Parathyroid adenoma (tissue), 2 donors: ENCODE measurements around the gene PRR15L.

Experiments used
- H2AFZ ChIP-seq: fragments of 300-600 bp; sonication (generic); one replicate; pipeline ENCODE4 v1.7.0; 2017; ENCODE audit warnings: antibody characterized with exemption, mild to moderate bottlenecking
- H3K27ac ChIP-seq: fragments of 300-600 bp; sonication (generic); one replicate; pipeline ENCODE4 v1.7.0; 2017
- H3K27me3 ChIP-seq: fragments of 300-600 bp; sonication (generic); one replicate; pipeline ENCODE4 v1.7.0; 2017; ENCODE audit warnings: low read length; ENCODE audit not compliant: control insufficient read depth, insufficient read depth
- H3K36me3 ChIP-seq: fragments of 300-600 bp; sonication (generic); one replicate; pipeline ENCODE4 v1.7.0; 2017; ENCODE audit warnings: low read length; ENCODE audit not compliant: control insufficient read depth, insufficient read depth
- H3K4me1 ChIP-seq: fragments of 300-600 bp; sonication (generic); one replicate; pipeline ENCODE4 v1.7.0; 2017; ENCODE audit warnings: control low read depth
- H3K4me2 ChIP-seq: fragments of 300-600 bp; sonication (generic); one replicate; pipeline ENCODE4 v1.7.0; 2017; ENCODE audit warnings: low read length
- H3K4me3 ChIP-seq: fragments of 300-600 bp; sonication (generic); one replicate; pipeline ENCODE4 v1.7.0; 2017; ENCODE audit warnings: low read depth, low read length
- H3K79me2 ChIP-seq: fragments of 300-600 bp; sonication (generic); one replicate; pipeline ENCODE4 v1.7.0; 2017; ENCODE audit warnings: control low read depth
- H3K9ac ChIP-seq: fragments of 300-600 bp; sonication (generic); one replicate; pipeline ENCODE4 v1.7.0; 2017; ENCODE audit warnings: mild to moderate bottlenecking
- H3K9me3 ChIP-seq: fragments of 300-600 bp; sonication (generic); one replicate; pipeline ENCODE4 v1.7.0; 2017; ENCODE audit warnings: low read length; ENCODE audit not compliant: control insufficient read depth
- CTCF ChIP-seq: fragments of 300-600 bp; sonication (generic); IDR thresholded peaks from one replicate; pipeline ENCODE4 v1.7.0; 2017; ENCODE audit warnings: antibody characterized with exemption, mild to moderate bottlenecking
- donor health status: primary hyperparathyroidism.

Gene PRR15L

GRCh38 chr17:47956791-47957590 lies 692 bp downstream of the PRR15L start:
- Histone ChIP-seq H3K27me3 (no peaks in the 10 kb centered on the region), H3K4me1 (peaks cover 6% of the 10 kb centered on the region), H3K4me2 (peak overlapping the region; percentile 21), H3K79me2 (no peaks in the 10 kb centered on the region), H3K4me3 (no peak overlapping the region), H3K36me3 (no peaks in the 10 kb centered on the region), H3K9ac (no peak overlapping the region), H2AFZ (peak overlapping the region; percentile 50), H3K27ac (no peak overlapping the region), H3K9me3 (no peaks in the 10 kb centered on the region)
- TF ChIP-seq CTCF = no peak

- no peak overlapping the region for H3K9ac ChIP-seq
- TF ChIP-seq CTCF = no peak
- H3K4me3 ChIP-seq = no peak overlapping the region
- H3K27me3 ChIP-seq = no peaks in the 10 kb centered on the region
- no peak overlapping the region for H3K4me2 ChIP-seq
- no peaks in the 10 kb centered on the region for H3K9me3 ChIP-seq
- H3K4me1 ChIP-seq = peaks cover 6% of the 10 kb centered on the region
- no peak overlapping the region for H3K27ac ChIP-seq
- no peaks in the 10 kb centered on the region for H3K36me3 ChIP-seq
- H3K79me2 ChIP-seq = no peaks in the 10 kb centered on the region
- no peak overlapping the region for H2AFZ ChIP-seq
Observed at GRCh38 chr17:47955497-47956461, 1.9 kb downstream of the PRR15L start.

- Histone ChIP-seq H2AFZ (no peak overlapping the region), H3K79me2 (no peaks in the 10 kb centered on the region), H3K27me3 (no peaks in the 10 kb centered on the region), H3K4me1 (peaks cover 13% of the 10 kb centered on the region), H3K9ac (no peak overlapping the region), H3K4me2 (no peak overlapping the region), H3K36me3 (no peaks in the 10 kb centered on the region), H3K4me3 (no peak overlapping the region), H3K27ac (no peak overlapping the region), H3K9me3 (no peaks in the 10 kb centered on the region)
- TF ChIP-seq CTCF = no peak
Observed at GRCh38 chr17:47953909-47954308, 3.8 kb downstream of the PRR15L start.

GRCh38 chr17:47952171-47953021 lies 5.3 kb downstream of the PRR15L start:
- no peaks in the 10 kb centered on the region for H3K9me3 ChIP-seq
- no peaks in the 10 kb centered on the region for H3K27me3 ChIP-seq
- H3K27ac ChIP-seq = no peak overlapping the region
- no peak overlapping the region for H3K4me3 ChIP-seq
- H3K4me2 ChIP-seq = no peak overlapping the region
- no peak overlapping the region for H2AFZ ChIP-seq
- no peaks in the 10 kb centered on the region for H3K79me2 ChIP-seq
- H3K9ac ChIP-seq = no peak overlapping the region
- TF ChIP-seq CTCF = no peak
- no peaks in the 10 kb centered on the region for H3K36me3 ChIP-seq
- peaks cover 11% of the 10 kb centered on the region for H3K4me1 ChIP-seq
